T-helper 17 cell (primary cell): Measurements from ENCODE around the gene ALDH2. TPM values are rescaled to one million over a fixed set of nuclear protein-coding genes. Genes with fewer than 3 reads are reported as not detected.
"Not testable (repeated sequence)": the region's sequence is repeated elsewhere in the genome, so short reads cannot be mapped to it uniquely, and the experiment has no call there.

Source experiments
- ATAC-seq: fragments of 150-1000 bp; cut with Tn5 transposase; 2 replicates; pipeline ENCODE4 v1.10.0; 2021; ENCODE audit warnings: mild to moderate bottlenecking, moderate library complexity
- DNase-seq, 3 donors: peaks; one replicate each; pipeline versions ENCODE4 v3.0.0 to v3.0.0-alpha.2; 2020 to 2021
- H3K9me3 ChIP-seq: one replicate; pipeline ENCODE4 v1.7.0; 2013; ENCODE audit warnings: low read length, mild to moderate bottlenecking; ENCODE audit not compliant: control insufficient read depth, poor library complexity, severe bottlenecking
- H3K27ac Mint-ChIP-seq: one replicate; pipeline ENCODE4 v1.8.0; 2022; ENCODE audit warnings: mild to moderate bottlenecking, moderate library complexity, mixed read lengths
- H3K27me3 Mint-ChIP-seq: one replicate; pipeline ENCODE4 v1.8.0; 2022; ENCODE audit warnings: mixed read lengths
- H3K36me3 Mint-ChIP-seq: one replicate; pipeline ENCODE4 v1.8.0; 2022; ENCODE audit warnings: low read depth, mixed read lengths
- H3K4me1 Mint-ChIP-seq: one replicate; pipeline ENCODE4 v1.8.0; 2022; ENCODE audit warnings: mild to moderate bottlenecking, mixed read lengths
- H3K4me3 Mint-ChIP-seq: one replicate; pipeline ENCODE4 v1.8.0; 2022; ENCODE audit warnings: mild to moderate bottlenecking, moderate library complexity, mixed read lengths
- total RNA-seq, 4 donors: library from RNA in 2 of 4; stranded (reverse) in 2 of 4; gene quantifications; one replicate each; pipeline ENCODE4 v1.2.3 and lab custom pipeline; 2022 to 2026

ALDH2 gene
- total RNA-seq, 2 donors from 2014 or later, result 1.9 to 3.4 TPM

GRCh38 chr12:111748867-111749266, 17.9 kb upstream of the ALDH2 start:
- Mint-ChIP-seq H3K4me1 (no peaks in the 10 kb centered on the region), H3K36me3 (peaks cover 3% of the 10 kb centered on the region), H3K27me3 (no peaks in the 10 kb centered on the region), H3K4me3 (no peak overlapping the region), H3K27ac (no peak overlapping the region)
- no peak for DNase-seq
- ATAC-seq, result no peak
- H3K9me3 ChIP-seq, result no peaks in the 10 kb centered on the region

- ATAC-seq (no peak), DNase-seq (no peak)
- Mint-ChIP-seq H3K36me3 (peaks cover 3% of the 10 kb centered on the region), H3K4me3 (no peak overlapping the region), H3K4me1 (no peaks in the 10 kb centered on the region), H3K27ac (no peak overlapping the region), H3K27me3 (no peaks in the 10 kb centered on the region)
- no peaks in the 10 kb centered on the region for H3K9me3 ChIP-seq
These were observed 17.3 kb upstream of the ALDH2 start for GRCh38 chr12:111749391-111749790.

- no peak for DNase-seq
- H3K4me3 Mint-ChIP-seq, result no peak overlapping the region
- H3K4me1 Mint-ChIP-seq, result peaks cover 2% of the 10 kb centered on the region
- H3K27ac Mint-ChIP-seq, result no peak overlapping the region
- H3K9me3 ChIP-seq, result no peaks in the 10 kb centered on the region
- ATAC-seq, result no peak
- H3K27me3 Mint-ChIP-seq, result no peaks in the 10 kb centered on the region
- no peaks in the 10 kb centered on the region for H3K36me3 Mint-ChIP-seq
These were observed 13.4 kb upstream of the ALDH2 start for GRCh38 chr12:111753144-111753881.

- H3K4me3 Mint-ChIP-seq, result no peak overlapping the region
- H3K4me1 Mint-ChIP-seq, result peaks cover 2% of the 10 kb centered on the region
- ATAC-seq (no peak), DNase-seq (no peak)
- H3K27ac Mint-ChIP-seq, result no peak overlapping the region
- H3K36me3 Mint-ChIP-seq, result no peaks in the 10 kb centered on the region
- H3K27me3 Mint-ChIP-seq, result no peaks in the 10 kb centered on the region
- H3K9me3 ChIP-seq, result no peaks in the 10 kb centered on the region
These were observed 12.1 kb upstream of the ALDH2 start for GRCh38 chr12:111754671-111755070.

- H3K36me3 Mint-ChIP-seq, result no peaks in the 10 kb centered on the region
- H3K27ac Mint-ChIP-seq, result no peak overlapping the region
- ATAC-seq, result no peak
- peaks cover 8% of the 10 kb centered on the region for H3K27me3 Mint-ChIP-seq
- peaks cover 2% of the 10 kb centered on the region for H3K4me1 Mint-ChIP-seq
- no peaks in the 10 kb centered on the region for H3K9me3 ChIP-seq
- H3K4me3 Mint-ChIP-seq, result no peak overlapping the region
- DNase-seq, result no peak
These were observed 10.5 kb upstream of the ALDH2 start for GRCh38 chr12:111756196-111756595.

GRCh38 chr12:111756681-111757080, 10.1 kb upstream of the ALDH2 start:
- DNase-seq, result no peak
- Mint-ChIP-seq H3K4me3 (no peak overlapping the region), H3K36me3 (no peaks in the 10 kb centered on the region), H3K27ac (no peak overlapping the region), H3K27me3 (peaks cover 11% of the 10 kb centered on the region), H3K4me1 (peaks cover 2% of the 10 kb centered on the region)
- no peaks in the 10 kb centered on the region for H3K9me3 ChIP-seq
- no peak for ATAC-seq

- Mint-ChIP-seq H3K4me3 (no peak overlapping the region), H3K27ac (peak overlapping the region; percentile 43), H3K27me3 (peaks cover 19% of the 10 kb centered on the region), H3K4me1 (peaks cover 5% of the 10 kb centered on the region), H3K36me3 (no peaks in the 10 kb centered on the region)
- ATAC-seq (no peak), DNase-seq (no peak)
- no peaks in the 10 kb centered on the region for H3K9me3 ChIP-seq
These were observed 9.2 kb upstream of the ALDH2 start for GRCh38 chr12:111757361-111758119.

- DNase-seq, result no peak
- no peaks in the 10 kb centered on the region for H3K36me3 Mint-ChIP-seq
- no peak for ATAC-seq
- no peak overlapping the region for H3K4me3 Mint-ChIP-seq
- peak overlapping the region; percentile 43 for H3K27ac Mint-ChIP-seq
- H3K4me1 Mint-ChIP-seq, result peaks cover 7% of the 10 kb centered on the region
- H3K27me3 Mint-ChIP-seq, result peaks cover 25% of the 10 kb centered on the region
- H3K9me3 ChIP-seq, result no peaks in the 10 kb centered on the region
These were observed 8.6 kb upstream of the ALDH2 start for GRCh38 chr12:111758120-111758561.

- DNase-seq, result no peak
- ATAC-seq, result no peak
- peaks cover 7% of the 10 kb centered on the region for H3K4me1 Mint-ChIP-seq
- H3K27ac Mint-ChIP-seq, result no peak overlapping the region
- H3K4me3 Mint-ChIP-seq, result no peak overlapping the region
- peaks cover under 1% of the 10 kb centered on the region for H3K36me3 Mint-ChIP-seq
- peaks cover 37% of the 10 kb centered on the region for H3K27me3 Mint-ChIP-seq
- no peaks in the 10 kb centered on the region for H3K9me3 ChIP-seq
These were observed 7.5 kb upstream of the ALDH2 start for GRCh38 chr12:111759271-111759670.

GRCh38 chr12:111759991-111760390, 6.7 kb upstream of the ALDH2 start:
- Mint-ChIP-seq H3K4me1 (peaks cover 7% of the 10 kb centered on the region), H3K4me3 (no peak overlapping the region), H3K27me3 (peaks cover 40% of the 10 kb centered on the region), H3K36me3 (peaks cover 2% of the 10 kb centered on the region), H3K27ac (no peak overlapping the region)
- no peak for ATAC-seq
- no peak for DNase-seq
- no peaks in the 10 kb centered on the region for H3K9me3 ChIP-seq

- ATAC-seq, result no peak
These were observed 5.6 kb upstream of the ALDH2 start for GRCh38 chr12:111761099-111761498.

GRCh38 chr12:111761706-111762105, 5.0 kb upstream of the ALDH2 start:
- peaks cover 56% of the 10 kb centered on the region for H3K27me3 Mint-ChIP-seq
- no peak for DNase-seq
- no peaks in the 10 kb centered on the region for H3K9me3 ChIP-seq
- no peak overlapping the region for H3K4me3 Mint-ChIP-seq
- peaks cover 7% of the 10 kb centered on the region for H3K36me3 Mint-ChIP-seq
- ATAC-seq, result no peak
- peak overlapping the region; percentile 39 for H3K27ac Mint-ChIP-seq
- H3K4me1 Mint-ChIP-seq, result peaks cover 10% of the 10 kb centered on the region

More at GRCh38 chr12:111761099-111761498, 5.6 kb upstream of the ALDH2 start:
- peaks cover 5% of the 10 kb centered on the region for H3K4me1 Mint-ChIP-seq
- H3K36me3 Mint-ChIP-seq, result peaks cover 2% of the 10 kb centered on the region
- H3K4me3 Mint-ChIP-seq, result no peak overlapping the region
- peaks cover 51% of the 10 kb centered on the region for H3K27me3 Mint-ChIP-seq
- no peaks in the 10 kb centered on the region for H3K9me3 ChIP-seq
- peak overlapping the region; percentile 39 for H3K27ac Mint-ChIP-seq
- no peak for DNase-seq

- not testable (repeated sequence) for H3K4me3 Mint-ChIP-seq, H3K36me3 Mint-ChIP-seq, H3K9me3 ChIP-seq, ATAC-seq, DNase-seq, H3K27ac Mint-ChIP-seq
- H3K4me1 Mint-ChIP-seq, result peaks cover 15% of the 10 kb centered on the region
- H3K27me3 Mint-ChIP-seq, result peaks cover 68% of the 10 kb centered on the region
These were observed 3.2 kb upstream of the ALDH2 start for GRCh38 chr12:111763552-111763951.
